ENCODE measurements around the gene MPHOSPH9. TPM values are rescaled to one million over a fixed set of nuclear protein-coding genes. Genes with fewer than 3 reads are reported as not detected.

The MPHOSPH9 gene
- total RNA-seq, 1 donor from 2014 or later, result 52.6 TPM

GRCh38 chr12:123160801-123161487 is 72.0 kb downstream of the MPHOSPH9 start:
- peak; percentile 81 for DNase-seq (ENCODE audit: low read depth)

GRCh38 chr12:123153906-123154305 is 79.0 kb downstream of the MPHOSPH9 start:
- H3K4me3 ChIP-seq (ENCODE audit: low read depth, low read length), result no peak overlapping the region
- no peak for TF ChIP-seq CTCF (conservative IDR thresholded peaks at IDR 0.05; ENCODE audit: low read depth, low read length)
- no peak for DNase-seq (ENCODE audit: low read depth)

More at GRCh38 chr12:123160801-123161487, 72.0 kb downstream of the MPHOSPH9 start:
- H3K4me3 ChIP-seq (ENCODE audit: low read depth, low read length), result peak overlapping the region; percentile 26
- no peak for TF ChIP-seq CTCF (conservative IDR thresholded peaks at IDR 0.05; ENCODE audit: low read depth, low read length)

- no peak for DNase-seq (ENCODE audit: low read depth)
- H3K4me3 ChIP-seq (ENCODE audit: low read depth, low read length), result no peak overlapping the region
- TF ChIP-seq CTCF (conservative IDR thresholded peaks at IDR 0.05; ENCODE audit: low read depth, low read length), result no peak
Observed at GRCh38 chr12:123152833-123153232, 80.1 kb downstream of the MPHOSPH9 start.

GRCh38 chr12:123151457-123152454 is 81.2 kb downstream of the MPHOSPH9 start:
- DNase-seq (ENCODE audit: low read depth), result no peak
- TF ChIP-seq CTCF (conservative IDR thresholded peaks at IDR 0.05; ENCODE audit: low read depth, low read length), result no peak
- peak overlapping the region; percentile 77 for H3K4me3 ChIP-seq (ENCODE audit: low read depth, low read length)

- H3K4me3 ChIP-seq (ENCODE audit: low read depth, low read length), result peak within 1 kb of the TSS; percentile 85
- no peak for TF ChIP-seq CTCF (conservative IDR thresholded peaks at IDR 0.05; ENCODE audit: low read depth, low read length)
- DNase-seq (ENCODE audit: low read depth), result no peak
Observed at GRCh38 chr12:123150744-123151456, 82.0 kb downstream of the MPHOSPH9 start, which contains the start of gene PITPNM2. Gene PITPNM2 (minus strand): TSS chr12:123151090. CDS start chr12:123034590, 116,500 bp downstream.

- DNase-seq (ENCODE audit: low read depth), result no peak
- no peak for TF ChIP-seq CTCF (conservative IDR thresholded peaks at IDR 0.05; ENCODE audit: low read depth, low read length)
- peak overlapping the region; percentile 85 for H3K4me3 ChIP-seq (ENCODE audit: low read depth, low read length)
Observed at GRCh38 chr12:123150275-123150743, 82.6 kb downstream of the MPHOSPH9 start.

Data from epithelial cell of proximal tubule (primary cell).